ENCODE data around the gene MUC15. TPM values are rescaled to one million over a fixed set of nuclear protein-coding genes. Genes with fewer than 3 reads are reported as not detected.

The MUC15 gene
- total and polyA plus RNA-seq, 2 experiments from 2014 or later, result not detected

DNA sequence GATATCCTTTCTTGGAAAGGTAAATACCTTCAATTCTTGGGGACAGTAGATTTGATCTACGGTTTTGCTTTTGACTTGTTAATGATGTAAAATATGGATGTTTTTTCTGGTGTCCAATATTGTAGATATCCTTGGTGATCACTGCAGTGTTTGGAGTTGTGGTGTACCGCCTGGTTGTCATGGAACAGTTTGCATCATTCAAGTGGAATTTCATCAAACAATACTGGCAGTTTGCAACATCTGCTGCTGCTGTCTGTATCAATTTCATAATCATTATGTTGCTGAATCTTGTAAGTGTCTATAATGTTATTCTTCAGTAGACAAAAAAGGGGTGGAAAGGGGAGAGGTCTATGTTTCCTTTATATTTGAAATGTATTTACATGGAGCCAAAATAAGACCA, 27.4 kb upstream of the MUC15 start:
- H3K27me3 ChIP-seq (ENCODE audit: insufficient read depth), result no peaks in the 10 kb centered on the region
- H2AFZ ChIP-seq, result no peak overlapping the region
- no peak overlapping the region for H3K27ac Mint-ChIP-seq
- H3K4me1 Mint-ChIP-seq, result no peaks in the 10 kb centered on the region
- H3K27ac ChIP-seq (ENCODE audit: low read depth), result no peak overlapping the region
- ATAC-seq, result no peak
- H3F3A ChIP-seq (replicated peaks; ENCODE audit: low read depth), result no peaks in the 10 kb centered on the region
- no peak overlapping the region for H3K4me3 Mint-ChIP-seq
- no peak for DNase-seq (ENCODE audit: low spot score)
- H3K36me3 Mint-ChIP-seq (ENCODE audit: low read depth), result peaks cover 3% of the 10 kb centered on the region; the same call in 2 of the 3 replicates
- no peak for TF ChIP-seq CREB1 (CRISPR knock-in tag; IDR thresholded peaks at IDR 0.05; ENCODE audit: low read depth)
- no peak for TF ChIP-seq REST (IDR thresholded peaks at IDR 0.05; ENCODE audit: unreplicated experiment)
- TF ChIP-seq STAT1 (IDR thresholded peaks at IDR 0.05; ENCODE audit: unreplicated experiment), result no peak
- no peak for TF ChIP-seq EZH2 (IDR thresholded peaks at IDR 0.05; ENCODE audit: low read depth, unreplicated experiment)
- TF ChIP-seq JUNB (IDR thresholded peaks at IDR 0.05; ENCODE audit: unreplicated experiment), result no peak
- TF ChIP-seq ZNF114 (CRISPR knock-in tag; IDR thresholded peaks at IDR 0.05), result no peak
- TF ChIP-seq, protein P1, sequence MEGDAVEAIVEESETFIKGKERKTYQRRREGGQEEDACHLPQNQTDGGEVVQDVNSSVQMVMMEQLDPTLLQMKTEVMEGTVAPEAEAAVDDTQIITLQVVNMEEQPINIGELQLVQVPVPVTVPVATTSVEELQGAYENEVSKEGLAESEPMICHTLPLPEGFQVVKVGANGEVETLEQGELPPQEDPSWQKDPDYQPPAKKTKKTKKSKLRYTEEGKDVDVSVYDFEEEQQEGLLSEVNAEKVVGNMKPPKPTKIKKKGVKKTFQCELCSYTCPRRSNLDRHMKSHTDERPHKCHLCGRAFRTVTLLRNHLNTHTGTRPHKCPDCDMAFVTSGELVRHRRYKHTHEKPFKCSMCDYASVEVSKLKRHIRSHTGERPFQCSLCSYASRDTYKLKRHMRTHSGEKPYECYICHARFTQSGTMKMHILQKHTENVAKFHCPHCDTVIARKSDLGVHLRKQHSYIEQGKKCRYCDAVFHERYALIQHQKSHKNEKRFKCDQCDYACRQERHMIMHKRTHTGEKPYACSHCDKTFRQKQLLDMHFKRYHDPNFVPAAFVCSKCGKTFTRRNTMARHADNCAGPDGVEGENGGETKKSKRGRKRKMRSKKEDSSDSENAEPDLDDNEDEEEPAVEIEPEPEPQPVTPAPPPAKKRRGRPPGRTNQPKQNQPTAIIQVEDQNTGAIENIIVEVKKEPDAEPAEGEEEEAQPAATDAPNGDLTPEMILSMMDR (conservative IDR thresholded peaks at IDR 0.05; ENCODE audit: low read depth in 2 of 2), result no peak
- TF ChIP-seq ZNF462 (CRISPR knock-in tag; IDR thresholded peaks at IDR 0.05), result no peak
- TF ChIP-seq ZNF331 (CRISPR knock-in tag; IDR thresholded peaks at IDR 0.05; ENCODE audit: low read depth), result no peak
- TF ChIP-seq EZH2phosphoT487 (IDR thresholded peaks at IDR 0.05; ENCODE audit: unreplicated experiment), result no peak
- TF ChIP-seq POLR2AphosphoS5 (IDR thresholded peaks at IDR 0.05; ENCODE audit: low read depth), result no peak
- TF ChIP-seq ETS1 (IDR thresholded peaks at IDR 0.05), result no peak
- TF ChIP-seq NANOG (IDR thresholded peaks at IDR 0.05; ENCODE audit: borderline replicate concordance), result no peak
- no peaks in the 10 kb centered on the region for H3K79me2 ChIP-seq (replicated peaks; ENCODE audit: insufficient read depth)
- no peaks in the 10 kb centered on the region for H3K27me3 Mint-ChIP-seq (ENCODE audit: insufficient read depth, low read depth, poor library complexity)
- no peaks in the 10 kb centered on the region for H4K20me1 ChIP-seq (replicated peaks; ENCODE audit: insufficient read depth)
- H3K4me1 ChIP-seq (ENCODE audit: insufficient read depth), result peaks cover 4% of the 10 kb centered on the region; the same call in 1 of the 2 replicates
- no peak overlapping the region for H3K4me2 ChIP-seq
- no peaks in the 10 kb centered on the region for H3K36me3 ChIP-seq (ENCODE audit: insufficient read depth)
- H3K9me3 Mint-ChIP-seq, result peaks cover 5% of the 10 kb centered on the region; the same call in 1 of the 3 replicates
- no peaks in the 10 kb centered on the region for H3K9me2 ChIP-seq (ENCODE audit: insufficient read depth)
- H3K4me3 ChIP-seq, result no peak overlapping the region

All from GM23338 (cell line).